ENCODE results near the gene ARHGAP20. TPM values are rescaled to one million over a fixed set of nuclear protein-coding genes. Genes with fewer than 3 reads are reported as not detected.

The ARHGAP20 gene
- total and polyA plus RNA-seq, 2 experiments from 2014 or later, result 0.84 to 0.97 TPM

DNA sequence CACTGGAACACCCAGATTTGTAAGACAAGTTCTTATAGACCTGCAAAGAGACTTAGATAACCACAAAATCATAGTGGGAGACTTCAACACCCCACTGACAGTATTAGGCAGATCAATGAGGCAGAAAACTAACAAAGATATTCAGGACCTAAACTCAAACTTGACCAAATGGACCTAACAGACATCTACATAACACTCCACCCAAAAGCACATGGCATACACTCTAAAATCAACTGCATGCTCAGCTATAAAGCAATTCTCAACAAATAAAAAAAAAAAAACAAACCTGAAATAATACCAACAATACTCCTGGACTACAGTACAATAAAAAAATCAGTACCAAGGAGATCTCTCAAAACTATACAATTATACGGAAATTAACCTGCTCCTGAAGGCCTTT, 167.5 kb downstream of the ARHGAP20 start:
- no peaks in the 10 kb centered on the region for H4K20me1 ChIP-seq (ENCODE audit: insufficient read depth)
- H3K4me1 ChIP-seq (ENCODE audit: insufficient read depth), result no peaks in the 10 kb centered on the region
- TF ChIP-seq EZH2phosphoT487 (IDR thresholded peaks at IDR 0.05; ENCODE audit: insufficient read depth, low read depth) (no peak), EZH2 (IDR thresholded peaks at IDR 0.05; ENCODE audit: insufficient read depth, poor library complexity, severe bottlenecking) (no peak)
- peaks cover 14% of the 10 kb centered on the region; the same call in 1 of the 2 replicates for H3K27me3 ChIP-seq (replicated peaks; ENCODE audit: insufficient read depth)
- in situ Hi-C loops (cut with MboI), result no loop called here
- H2AFZ ChIP-seq, result no peak overlapping the region
- 57 to 68% methylated on average over 1 of the region's 1 CpG for WGBS, 2 experiments (ENCODE audit: low coverage in 1 of 2, low lambda C conversion rate in 2 of 2, missing lambda C conversion rate in 2 of 2)
- H3K27ac ChIP-seq, result no peak overlapping the region
- H3K79me2 ChIP-seq (ENCODE audit: insufficient read depth), result no peaks in the 10 kb centered on the region
- H3F3A ChIP-seq (ENCODE audit: insufficient read depth), result no peaks in the 10 kb centered on the region
- no peak for DNase-seq
- no peaks in the 10 kb centered on the region for H3K9me2 ChIP-seq (ENCODE audit: insufficient read depth)
- no peak overlapping the region for H3K9ac ChIP-seq
- no peak overlapping the region for H3K4me2 ChIP-seq (ENCODE audit: unreplicated experiment)
- no peaks in the 10 kb centered on the region for H3K9me3 ChIP-seq (ENCODE audit: low read depth)
- H3K36me3 ChIP-seq (ENCODE audit: low read depth), result no peaks in the 10 kb centered on the region
- no peak overlapping the region for H3K4me3 ChIP-seq

DNA sequence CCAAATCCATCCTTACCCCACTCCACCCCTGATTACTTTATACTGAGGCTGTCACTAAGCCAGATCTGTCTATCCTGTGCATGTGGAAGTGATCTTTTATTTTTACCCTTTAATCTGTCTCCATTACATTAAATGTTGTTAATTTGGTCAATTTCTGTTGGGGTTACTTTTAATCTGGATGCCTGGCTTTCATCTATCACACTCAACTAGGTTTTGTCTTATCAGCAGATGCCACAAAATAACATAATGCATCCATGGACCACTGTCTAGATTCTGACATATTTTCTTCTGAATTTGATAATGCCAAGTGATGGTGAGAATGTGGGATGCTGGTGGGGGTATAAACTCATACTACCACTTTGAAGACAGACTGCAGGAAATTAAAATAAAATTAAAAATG, 174.1 kb downstream of the ARHGAP20 start:
- Histone ChIP-seq H3K9me2 (ENCODE audit: insufficient read depth) (no peaks in the 10 kb centered on the region), H3K4me3 (no peak overlapping the region), H3K4me2 (ENCODE audit: unreplicated experiment) (no peak overlapping the region), H3K36me3 (ENCODE audit: low read depth) (no peaks in the 10 kb centered on the region), H3K79me2 (ENCODE audit: insufficient read depth) (no peaks in the 10 kb centered on the region), H4K20me1 (ENCODE audit: insufficient read depth) (no peaks in the 10 kb centered on the region), H3K27ac (no peak overlapping the region), H2AFZ (no peak overlapping the region), H3K9me3 (ENCODE audit: low read depth) (no peaks in the 10 kb centered on the region), H3F3A (ENCODE audit: insufficient read depth) (no peaks in the 10 kb centered on the region), H3K4me1 (ENCODE audit: insufficient read depth) (no peaks in the 10 kb centered on the region), H3K9ac (no peak overlapping the region), H3K27me3 (replicated peaks; ENCODE audit: insufficient read depth) (peaks cover 14% of the 10 kb centered on the region; the same call in 1 of the 2 replicates)
- TF ChIP-seq EZH2 (IDR thresholded peaks at IDR 0.05; ENCODE audit: insufficient read depth, poor library complexity, severe bottlenecking), result no peak
- no peak for TF ChIP-seq EZH2phosphoT487 (IDR thresholded peaks at IDR 0.05; ENCODE audit: insufficient read depth, low read depth)
- no peak for DNase-seq
- in situ Hi-C loops (cut with MboI), result no loop called here

DNA sequence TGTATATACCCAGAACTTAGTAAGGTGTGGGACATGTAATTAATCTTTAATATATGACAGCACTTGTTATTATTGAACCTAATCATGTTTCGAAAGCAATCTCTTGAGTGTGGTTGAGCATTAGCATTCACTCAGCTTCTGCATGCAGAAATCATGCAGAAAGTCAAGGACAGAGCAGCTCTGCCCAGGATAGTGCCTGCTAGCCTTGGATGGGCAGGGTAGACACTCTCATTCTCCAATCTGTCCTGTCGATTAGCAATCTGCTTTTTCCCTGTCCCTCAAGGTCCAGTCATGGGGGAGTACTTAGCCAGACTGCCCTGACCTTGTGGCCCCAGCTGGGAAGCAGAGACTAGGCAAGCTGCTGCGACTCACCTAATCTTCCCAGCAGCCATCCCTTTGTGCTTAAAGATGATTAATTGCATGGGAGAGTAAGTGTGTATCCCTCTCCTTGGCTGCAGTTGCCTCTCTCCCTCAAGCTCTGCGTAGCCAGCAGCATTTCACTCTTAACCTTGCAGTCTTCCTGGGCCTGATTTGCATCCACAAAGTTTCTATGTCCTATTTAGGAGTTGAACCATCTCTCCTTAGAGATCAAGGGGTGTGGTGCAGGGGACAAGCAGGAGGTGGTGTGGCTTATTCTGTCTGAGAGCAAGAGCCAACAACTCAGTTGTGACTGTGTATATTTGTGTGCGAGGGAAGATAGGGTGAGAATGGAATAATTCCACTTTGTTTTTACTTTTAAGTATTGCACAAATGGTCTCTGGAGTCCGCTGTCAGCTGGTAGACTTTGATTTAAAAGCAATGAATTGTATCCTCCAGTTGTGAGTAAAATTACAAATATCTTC, 181.1 kb downstream of the ARHGAP20 start:
- peak; percentile 49 for DNase-seq
- in situ Hi-C loops (cut with MboI), result no loop called here
- 69 to 73% methylated on average over 6 of the region's 6 CpGs for WGBS, 2 experiments (ENCODE audit: low coverage in 1 of 2, low lambda C conversion rate in 2 of 2, missing lambda C conversion rate in 2 of 2)
- Histone ChIP-seq H3K9me3 (ENCODE audit: low read depth) (no peaks in the 10 kb centered on the region), H2AFZ (no peak overlapping the region), H3K9ac (no peak overlapping the region), H3K4me3 (no peak overlapping the region), H3F3A (ENCODE audit: insufficient read depth) (peaks cover 14% of the 10 kb centered on the region), H3K9me2 (ENCODE audit: insufficient read depth) (no peaks in the 10 kb centered on the region), H4K20me1 (ENCODE audit: insufficient read depth) (no peaks in the 10 kb centered on the region), H3K4me1 (ENCODE audit: insufficient read depth) (peaks cover 15% of the 10 kb centered on the region), H3K27ac (no peak overlapping the region), H3K79me2 (ENCODE audit: insufficient read depth) (no peaks in the 10 kb centered on the region), H3K27me3 (replicated peaks; ENCODE audit: insufficient read depth) (no peaks in the 10 kb centered on the region; the same call in 1 of the 2 replicates), H3K4me2 (ENCODE audit: unreplicated experiment) (no peak overlapping the region), H3K36me3 (ENCODE audit: low read depth) (no peaks in the 10 kb centered on the region)
- no peak for TF ChIP-seq EZH2phosphoT487 (IDR thresholded peaks at IDR 0.05; ENCODE audit: insufficient read depth, low read depth)
- TF ChIP-seq EZH2 (IDR thresholded peaks at IDR 0.05; ENCODE audit: insufficient read depth, poor library complexity, severe bottlenecking), result no peak

DNA sequence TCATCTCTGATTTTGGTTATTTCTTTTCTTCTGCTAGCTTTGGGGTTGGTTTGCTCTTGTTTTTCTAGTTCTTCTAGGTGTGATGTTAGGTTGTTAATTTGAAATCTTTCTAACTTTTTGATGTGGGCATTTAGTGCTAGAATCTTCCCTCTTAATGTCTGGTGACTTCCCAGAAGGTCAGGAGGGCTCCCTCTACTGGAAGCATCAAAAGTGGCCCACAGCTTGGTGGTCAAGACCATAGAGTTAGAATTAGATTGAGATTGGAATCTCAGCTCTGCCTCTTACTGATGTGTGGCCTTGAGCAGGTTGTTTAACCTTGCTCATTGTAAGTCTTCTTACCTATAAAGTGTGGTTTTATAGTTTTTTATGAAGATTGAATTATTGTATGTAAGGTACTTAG, 183.2 kb downstream of the ARHGAP20 start:
- in situ Hi-C loops (cut with MboI), result no loop called here
- Histone ChIP-seq H3F3A (ENCODE audit: insufficient read depth) (peaks cover 32% of the 10 kb centered on the region), H3K9ac (no peak overlapping the region), H3K9me2 (ENCODE audit: insufficient read depth) (no peaks in the 10 kb centered on the region), H3K79me2 (ENCODE audit: insufficient read depth) (no peaks in the 10 kb centered on the region), H3K27me3 (replicated peaks; ENCODE audit: insufficient read depth) (no peaks in the 10 kb centered on the region; the same call in 1 of the 2 replicates), H3K9me3 (ENCODE audit: low read depth) (no peaks in the 10 kb centered on the region), H2AFZ (no peak overlapping the region), H3K4me2 (ENCODE audit: unreplicated experiment) (no peak overlapping the region), H3K4me3 (no peak overlapping the region), H4K20me1 (ENCODE audit: insufficient read depth) (no peaks in the 10 kb centered on the region), H3K4me1 (ENCODE audit: insufficient read depth) (peaks cover 33% of the 10 kb centered on the region), H3K27ac (no peak overlapping the region), H3K36me3 (ENCODE audit: low read depth) (no peaks in the 10 kb centered on the region)
- TF ChIP-seq EZH2phosphoT487 (IDR thresholded peaks at IDR 0.05; ENCODE audit: insufficient read depth, low read depth) (no peak), EZH2 (IDR thresholded peaks at IDR 0.05; ENCODE audit: insufficient read depth, poor library complexity, severe bottlenecking) (no peak)
- peak; percentile 17 for DNase-seq

Data from GM23248 (cell line).